Measurements from ENCODE around the gene UBR4. TPM values are rescaled to one million over a fixed set of nuclear protein-coding genes. Genes with fewer than 3 reads are reported as not detected.

UBR4 gene
- total and polyA plus RNA-seq, 7 experiments from 2014 or later: 18.9 to 174 (median 151) TPM

Other genes with a start within 250 kb of the UBR4 start
- 10 to 100 TPM; 29.8 to 43.7 (median 37.1) TPM for gene EMC1, start 41.3 kb upstream of the UBR4 start, total RNA-seq
- 10 to 100 TPM; 18.6 to 25.6 TPM for gene EMC1, start 41.3 kb upstream of the UBR4 start, polyA plus RNA-seq
- gene MRTO4, start 41.5 kb upstream of the UBR4 start, total RNA-seq: 10 to 100 TPM; 17.1 to 42.3 (median 22.4) TPM
- gene MRTO4, start 41.5 kb upstream of the UBR4 start, polyA plus RNA-seq: 10 to 100 TPM; 27.1 to 29.0 TPM
- 1 to 10 TPM; 1.0 to 2.8 (median 1.2) TPM for gene AKR7A3, start 78.5 kb upstream of the UBR4 start, total RNA-seq
- gene AKR7A3, start 78.5 kb upstream of the UBR4 start, polyA plus RNA-seq: not detected
- gene AKR7A2, start 101.9 kb upstream of the UBR4 start, total RNA-seq: 10 to 100 TPM; 15.7 to 33.9 (median 25.2) TPM
- gene AKR7A2, start 101.9 kb upstream of the UBR4 start, polyA plus RNA-seq: 100 to 1,000 TPM; 108 to 115 TPM
- gene SLC66A1, start 102.1 kb upstream of the UBR4 start, total RNA-seq: 1 to 10 TPM; 3.8 to 8.4 (median 7.2) TPM
- gene SLC66A1, start 102.1 kb upstream of the UBR4 start, polyA plus RNA-seq: 1 to 10 TPM; 1.3 to 5.4 TPM

Measured in naive thymus-derived CD4-positive, alpha-beta T cell (primary cell).